PC-3 (cell line): ENCODE measurements around the gene ALG9. TPM values are rescaled to one million over a fixed set of nuclear protein-coding genes. Genes with fewer than 3 reads are reported as not detected.

Experiments
- ATAC-seq: fragments of 200-7000 bp; cut with Tn5 transposase; 2 replicates; pipeline ENCODE4 v1.9.1; 2020; ENCODE audit warnings: mild to moderate bottlenecking, moderate library complexity
- BruUV-seq: library from RNA; stranded (reverse); fragments of 400-500 nt; replicated peaks from 2 replicates; lab custom pipeline; 2021; lab: Mats Ljungman, UMichigan
- CTCF ChIA-PET: fragments of 300-600 bp; sonication (Branson Sonifier 250); formaldehyde crosslinking; loops from one replicate; lab custom pipeline; 2022; ENCODE audit warnings: antibody characterized with exemption; lab: Charles Lee
- POLR2A ChIA-PET: fragments of 300-600 bp; sonication (Branson Sonifier 250); formaldehyde crosslinking; loops from one replicate; lab custom pipeline; 2022; ENCODE audit warnings: antibody characterized with exemption; ENCODE audit not compliant: unreplicated experiment; lab: Charles Lee
- DNase-seq: peaks from one replicate; pipeline ENCODE4 v3.0.0-alpha.2; 2015
- H2AFZ ChIP-seq: fragments of 300-600 bp; sonication (generic); 2 replicates; pipeline ENCODE4 v1.6.0; 2016; ENCODE audit warnings: antibody characterized with exemption, low read length
- H3F3A ChIP-seq: fragments of 300-600 bp; sonication (generic); one replicate; pipeline ENCODE4 v1.6.0; 2017; ENCODE audit warnings: antibody characterized with exemption, low read length, control low read depth, mild to moderate bottlenecking; ENCODE audit not compliant: unreplicated experiment
- H3K27ac ChIP-seq: fragments of 300-600 bp; sonication (generic); 2 replicates; pipeline ENCODE4 v1.5.1; 2016; ENCODE audit warnings: mild to moderate bottlenecking, low read length
- H3K27me3 ChIP-seq: fragments of 300-600 bp; sonication (generic); 2 replicates; pipeline ENCODE4 v1.6.1; 2016; ENCODE audit warnings: low read length, mixed read lengths
- H3K36me3 ChIP-seq: fragments of 300-600 bp; sonication (generic); 2 replicates; pipeline ENCODE4 v1.6.1; 2016; ENCODE audit warnings: low read depth, mixed run types, low read length, mixed read lengths
- H3K4me1 ChIP-seq: fragments of 300-600 bp; sonication (generic); 2 replicates; pipeline ENCODE4 v1.5.1; 2016; ENCODE audit warnings: low read length; ENCODE audit not compliant: insufficient read depth
- H3K4me2 ChIP-seq: fragments of 300-600 bp; sonication (generic); 2 replicates; pipeline ENCODE4 v1.6.0; 2016; ENCODE audit warnings: low read length
- H3K4me3 ChIP-seq: fragments of 300-600 bp; sonication (generic); 2 replicates; pipeline ENCODE4 v1.5.1; 2016; ENCODE audit warnings: mild to moderate bottlenecking, low read length, mixed read lengths
- H3K79me2 ChIP-seq: fragments of 300-600 bp; sonication (generic); 2 replicates; pipeline ENCODE4 v1.6.1; 2017; ENCODE audit warnings: low read length, mixed read lengths
- H3K9ac ChIP-seq: fragments of 300-600 bp; sonication (generic); 2 replicates; pipeline ENCODE4 v1.6.0; 2016; ENCODE audit warnings: mild to moderate bottlenecking, low read length
- H3K9me2 ChIP-seq: fragments of 300-600 bp; sonication (generic); replicated peaks from 2 replicates; pipeline ENCODE4 v1.6.1; 2016; ENCODE audit warnings: mixed run types, low read length, mixed read lengths
- H3K9me3 ChIP-seq: fragments of 300-600 bp; sonication (generic); 2 replicates; pipeline ENCODE4 v1.6.1; 2016; ENCODE audit warnings: low read length, mixed read lengths
- H4K20me1 ChIP-seq: fragments of 300-600 bp; sonication (generic); 2 replicates; pipeline ENCODE4 v1.6.1; 2016; ENCODE audit warnings: low read length, mixed read lengths
- EZH2 ChIP-seq: fragments of 300-600 bp; sonication (generic); IDR thresholded peaks from one replicate; pipeline ENCODE4 v1.6.1; 2017; ENCODE audit warnings: antibody characterized with exemption, mild to moderate bottlenecking, low read length; ENCODE audit not compliant: unreplicated experiment
- EZH2phosphoT487 ChIP-seq: fragments of 300-600 bp; sonication (generic); IDR thresholded peaks from 2 replicates; pipeline ENCODE4 v1.6.1; 2018; ENCODE audit warnings: mild to moderate bottlenecking, antibody characterized with exemption, low read length, borderline replicate concordance
- intact Hi-C: fragments of 100-400 bp; cut with micrococcal nuclease; formaldehyde crosslinking; loops from 2 replicates; pipeline ENCODE4 v1.9.0; 2023
- total RNA-seq: library from RNA; depleted of rRNA; stranded (reverse); fragments of >200 nt; gene quantifications from 2 replicates; pipeline ENCODE4 v1.2.3, GENCODE V29; 2014
- TF ChIP-seq, protein P1 (sequence below): fragments of 300-600 bp; sonication (generic); conservative IDR thresholded peaks from 2 replicates; pipeline ENCODE4 v1.5.1; 2017; ENCODE audit warnings: antibody characterized with exemption, low read depth, mild to moderate bottlenecking, low read length

Gene ALG9
- total RNA-seq, 1 experiment from 2014 or later: 34.3 TPM

DNA sequence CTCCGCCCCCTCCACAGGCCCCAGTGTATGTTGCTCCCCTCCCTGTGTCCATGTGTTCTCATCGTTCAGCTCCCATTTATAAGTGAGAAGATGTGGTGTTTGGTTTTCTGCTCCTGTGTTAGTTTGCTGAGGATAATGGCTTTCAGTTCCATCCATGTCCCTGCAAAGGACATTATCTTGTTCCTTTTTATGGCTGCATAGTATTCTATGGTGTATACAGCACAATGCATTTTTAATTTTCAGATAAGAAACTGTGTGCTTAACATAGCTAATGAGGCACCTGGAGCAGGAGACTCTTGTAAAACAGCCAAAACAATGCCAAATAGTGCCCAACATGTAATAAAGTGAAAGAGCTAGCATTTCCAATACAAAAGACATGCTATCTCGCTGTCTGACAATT, 21.8 kb downstream of the ALG9 start:
- TF ChIP-seq, protein P1, sequence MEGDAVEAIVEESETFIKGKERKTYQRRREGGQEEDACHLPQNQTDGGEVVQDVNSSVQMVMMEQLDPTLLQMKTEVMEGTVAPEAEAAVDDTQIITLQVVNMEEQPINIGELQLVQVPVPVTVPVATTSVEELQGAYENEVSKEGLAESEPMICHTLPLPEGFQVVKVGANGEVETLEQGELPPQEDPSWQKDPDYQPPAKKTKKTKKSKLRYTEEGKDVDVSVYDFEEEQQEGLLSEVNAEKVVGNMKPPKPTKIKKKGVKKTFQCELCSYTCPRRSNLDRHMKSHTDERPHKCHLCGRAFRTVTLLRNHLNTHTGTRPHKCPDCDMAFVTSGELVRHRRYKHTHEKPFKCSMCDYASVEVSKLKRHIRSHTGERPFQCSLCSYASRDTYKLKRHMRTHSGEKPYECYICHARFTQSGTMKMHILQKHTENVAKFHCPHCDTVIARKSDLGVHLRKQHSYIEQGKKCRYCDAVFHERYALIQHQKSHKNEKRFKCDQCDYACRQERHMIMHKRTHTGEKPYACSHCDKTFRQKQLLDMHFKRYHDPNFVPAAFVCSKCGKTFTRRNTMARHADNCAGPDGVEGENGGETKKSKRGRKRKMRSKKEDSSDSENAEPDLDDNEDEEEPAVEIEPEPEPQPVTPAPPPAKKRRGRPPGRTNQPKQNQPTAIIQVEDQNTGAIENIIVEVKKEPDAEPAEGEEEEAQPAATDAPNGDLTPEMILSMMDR: no peak
- TF ChIP-seq EZH2phosphoT487 (no peak), EZH2 (no peak)
- Histone ChIP-seq H3K79me2 (no peaks in the 10 kb centered on the region), H3K4me2 (no peak overlapping the region), H3K4me3 (no peak overlapping the region), H3K36me3 (peaks cover 20% of the 10 kb centered on the region; the same call in 1 of the 2 replicates), H4K20me1 (no peaks in the 10 kb centered on the region), H3K27ac (no peak overlapping the region), H2AFZ (no peak overlapping the region), H3K27me3 (no peaks in the 10 kb centered on the region), H3K9me2 (no peaks in the 10 kb centered on the region), H3K9ac (no peak overlapping the region), H3K9me3 (no peaks in the 10 kb centered on the region), H3F3A (peaks cover 13% of the 10 kb centered on the region), H3K4me1 (peaks cover 35% of the 10 kb centered on the region)
- BruUV-seq: no TSS peak
- ATAC-seq (no peak), DNase-seq (no peak)
- CTCF ChIA-PET: no interaction called here
- POLR2A ChIA-PET: no interaction called here
- intact Hi-C loops: no loop called here

DNA sequence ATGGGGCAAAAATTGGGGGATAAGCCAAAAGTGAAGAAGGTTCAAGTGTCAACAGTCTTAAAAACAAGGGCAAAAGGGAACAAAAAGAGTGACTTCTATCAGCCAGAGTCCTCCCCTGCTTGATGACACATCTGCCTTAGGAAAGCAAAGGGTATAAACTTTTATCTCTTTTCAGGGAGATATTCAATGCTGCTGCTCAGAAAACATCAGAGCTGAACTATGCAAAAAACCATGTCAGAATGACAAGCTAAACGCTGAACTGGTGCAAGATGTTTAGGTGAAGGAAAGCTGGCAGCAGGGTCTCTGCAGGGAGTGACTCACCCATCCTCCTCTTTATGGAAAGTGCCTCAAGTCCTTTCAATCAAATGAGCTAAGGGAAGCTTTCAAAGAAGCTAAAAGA, 24.7 kb downstream of the ALG9 start:
- Histone ChIP-seq H3K4me3 (peak overlapping the region; percentile 15; the same call in 1 of the 2 replicates), H3K27me3 (no peaks in the 10 kb centered on the region), H3K9ac (peak overlapping the region; percentile 51), H3K9me2 (no peaks in the 10 kb centered on the region), H3K4me2 (peak overlapping the region; percentile 73), H3K27ac (peak overlapping the region; percentile 85), H3K79me2 (no peaks in the 10 kb centered on the region), H3K36me3 (peaks cover 21% of the 10 kb centered on the region; the same call in 1 of the 2 replicates), H3F3A (peaks cover 13% of the 10 kb centered on the region), H4K20me1 (no peaks in the 10 kb centered on the region), H3K9me3 (no peaks in the 10 kb centered on the region), H2AFZ (no peak overlapping the region), H3K4me1 (peaks cover 37% of the 10 kb centered on the region)
- ATAC-seq (peak; percentile 70), DNase-seq (peak; percentile 72)
- ChIA-PET POLR2A (interaction anchor here (0.6 to 0.9 kb wide), 3 partner anchors 55 to 317 kb away, joined by 3 to 4 read pairs (median 3); partner anchors contain the start of gene IL18), CTCF (interaction anchor here (0.8 to 1.6 kb wide), 5 partner anchors 24 to 260 kb away, joined by 3 to 10 read pairs (median 3); partner anchors contain the start of genes ALG9 and PPP2R1B)
- TF ChIP-seq, protein P1: no peak
- TF ChIP-seq EZH2phosphoT487: no peak
- no peak for TF ChIP-seq EZH2
- no TSS peak for BruUV-seq
- intact Hi-C loops: no loop called here

DNA sequence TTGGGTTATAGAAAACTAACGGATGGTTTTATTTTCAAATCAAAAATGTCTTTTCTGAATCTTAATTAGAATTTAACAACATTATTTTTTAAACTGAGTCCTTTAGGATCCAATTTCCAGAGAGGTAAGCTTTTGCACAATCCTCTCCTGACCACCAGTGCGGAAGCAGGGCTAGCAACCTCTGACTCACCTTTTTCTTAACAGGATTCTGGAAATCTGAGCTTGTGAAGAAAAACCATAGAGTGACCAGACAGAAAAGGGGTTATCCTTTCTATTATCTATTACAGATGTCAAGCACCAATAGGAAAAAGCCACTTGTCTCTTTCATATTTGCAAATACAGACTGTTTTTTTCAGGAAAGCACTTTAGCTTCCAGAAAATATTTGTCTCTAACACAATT, 25.3 kb downstream of the ALG9 start:
- peaks cover 21% of the 10 kb centered on the region; the same call in 1 of the 2 replicates for H3K36me3 ChIP-seq
- peaks cover 37% of the 10 kb centered on the region for H3K4me1 ChIP-seq
- POLR2A ChIA-PET: interaction anchor here (0.5 to 0.9 kb wide), 5 partner anchors 56 to 318 kb away, joined by 3 to 6 read pairs (median 3); partner anchors contain the start of gene IL18
- H2AFZ ChIP-seq: no peak overlapping the region
- H3K9ac ChIP-seq: peak overlapping the region; percentile 51
- peak overlapping the region; percentile 73 for H3K4me2 ChIP-seq
- no peaks in the 10 kb centered on the region for H4K20me1 ChIP-seq
- H3K79me2 ChIP-seq: no peaks in the 10 kb centered on the region
- H3F3A ChIP-seq: peaks cover 13% of the 10 kb centered on the region
- DNase-seq: peak; percentile 87
- H3K27ac ChIP-seq: peak overlapping the region; percentile 85
- no peaks in the 10 kb centered on the region for H3K9me2 ChIP-seq
- intact Hi-C loops: no loop called here
- peak; percentile 85 for ATAC-seq
- peak overlapping the region; percentile 20 for H3K4me3 ChIP-seq
- BruUV-seq: no TSS peak
- CTCF ChIA-PET: interaction anchor here (0.7 to 1.6 kb wide), 5 partner anchors 25 to 180 kb away, joined by 3 to 10 read pairs (median 3); partner anchors contain the start of genes ALG9 and PPP2R1B
- TF ChIP-seq EZH2: no peak
- no peak for TF ChIP-seq EZH2phosphoT487
- TF ChIP-seq, protein P1: no peak
- no peaks in the 10 kb centered on the region for H3K9me3 ChIP-seq
- H3K27me3 ChIP-seq: no peaks in the 10 kb centered on the region
